Mononuclear cell (primary cell): ENCODE results near the gene FIG4. TPM values are rescaled to one million over a fixed set of nuclear protein-coding genes. Genes with fewer than 3 reads are reported as not detected.
"Not testable (repeated sequence)": the region's sequence is repeated elsewhere in the genome, so short reads cannot be mapped to it uniquely, and the experiment has no call there.

Experiments used
- H3K27me3 ChIP-seq: 2 replicates; pipeline ENCODE4 v1.6.0; 2011; ENCODE audit warnings: low read length, control low read depth; ENCODE audit not compliant: insufficient read depth
- H3K4me1 ChIP-seq: 2 replicates; pipeline ENCODE4 v1.5.1; 2011; ENCODE audit warnings: mild to moderate bottlenecking, low read length, control low read depth; ENCODE audit not compliant: insufficient read depth
- H3K4me3 ChIP-seq: 2 replicates; pipeline ENCODE4 v1.5.1; 2011; ENCODE audit warnings: mild to moderate bottlenecking, low read length, moderate library complexity
- H3K9me3 ChIP-seq: 2 replicates; pipeline ENCODE4 v1.5.1; 2011; ENCODE audit warnings: low read depth, mild to moderate bottlenecking, control low read depth, low read length
- total RNA-seq: library from RNA; depleted of rRNA; stranded (reverse); fragments of >200 nt; gene quantifications from one replicate; pipeline ENCODE4 v1.2.3, GENCODE V29; 2012

Gene FIG4
- total RNA-seq, 1 donor = 9.3 TPM

- Histone ChIP-seq H3K9me3 (no peaks in the 10 kb centered on the region), H3K4me1 (no peaks in the 10 kb centered on the region), H3K27me3 (peaks cover 11% of the 10 kb centered on the region), H3K4me3 (no peak overlapping the region)
These were observed 173.0 kb downstream of the FIG4 start for GRCh38 chr6:109864050-109864449.

DNA sequence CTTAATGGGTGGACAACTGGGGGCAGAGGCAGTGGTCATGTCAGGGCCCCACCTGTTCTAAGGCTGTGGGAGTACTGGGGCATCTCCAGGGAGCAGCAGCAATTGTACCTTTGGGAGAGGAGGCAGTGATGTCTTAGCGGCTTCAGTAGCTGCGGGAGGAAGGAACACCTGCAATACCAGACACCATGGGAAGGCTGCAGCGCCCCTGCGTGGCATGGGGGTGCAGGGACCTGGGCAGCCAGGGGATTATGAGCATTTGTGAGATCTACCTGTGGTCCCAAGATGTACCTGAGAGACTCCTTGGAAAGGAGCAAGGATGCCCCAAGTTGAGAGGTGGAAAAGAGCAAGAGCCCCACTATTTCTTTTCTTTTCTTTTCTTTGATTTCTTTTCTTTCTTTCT is 174.9 kb downstream of the FIG4 start:
- peaks cover 11% of the 10 kb centered on the region for H3K27me3 ChIP-seq
- no peaks in the 10 kb centered on the region for H3K9me3 ChIP-seq
- H3K4me1 ChIP-seq = no peaks in the 10 kb centered on the region
- no peak overlapping the region for H3K4me3 ChIP-seq

- no peak overlapping the region for H3K4me3 ChIP-seq
- H3K4me1 ChIP-seq = no peaks in the 10 kb centered on the region
- no peaks in the 10 kb centered on the region for H3K9me3 ChIP-seq
- H3K27me3 ChIP-seq = peaks cover 11% of the 10 kb centered on the region
These were observed 176.2 kb downstream of the FIG4 start for GRCh38 chr6:109867009-109867969.

GRCh38 chr6:109867970-109868358 is 176.9 kb downstream of the FIG4 start:
- H3K4me1 ChIP-seq = peaks cover 5% of the 10 kb centered on the region
- peaks cover 11% of the 10 kb centered on the region for H3K27me3 ChIP-seq
- no peak overlapping the region for H3K4me3 ChIP-seq
- H3K9me3 ChIP-seq = no peaks in the 10 kb centered on the region

DNA sequence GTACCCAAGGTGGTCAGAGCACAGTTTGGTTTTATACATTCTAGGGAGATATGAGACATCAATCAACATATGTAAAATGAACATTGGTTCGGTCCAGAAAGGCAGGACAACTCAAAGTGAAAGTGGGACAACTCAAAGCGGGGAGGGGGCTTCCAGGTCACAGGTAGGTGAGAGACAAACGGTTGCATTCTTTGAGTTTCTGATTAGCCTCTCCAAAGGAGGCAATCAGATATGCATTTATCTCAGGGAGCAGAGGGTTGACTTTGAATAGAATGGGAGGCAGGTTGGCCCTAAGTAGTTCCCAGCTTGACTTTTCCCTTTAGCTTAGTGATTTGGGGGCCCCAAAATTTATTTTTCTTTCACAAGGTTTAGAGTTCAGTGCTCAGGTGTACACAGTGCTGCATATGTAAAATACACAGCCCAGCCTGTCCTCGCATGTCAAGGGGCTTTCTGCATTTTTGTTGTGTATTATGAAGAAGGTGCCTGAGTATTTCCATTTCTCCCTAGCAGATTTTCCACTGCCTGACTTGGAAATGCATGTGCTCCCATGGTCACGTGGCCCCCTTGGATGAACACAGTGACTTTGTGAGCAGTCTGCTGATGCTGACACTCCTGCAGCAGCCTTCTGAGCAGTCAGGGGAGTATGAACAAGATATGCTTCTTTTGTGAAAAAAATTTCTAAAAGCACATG is 178.4 kb downstream of the FIG4 start:
- peaks cover 11% of the 10 kb centered on the region for H3K27me3 ChIP-seq
- not testable (repeated sequence) for H3K9me3 ChIP-seq, H3K4me1 ChIP-seq, H3K4me3 ChIP-seq

GRCh38 chr6:109870089-109870410 is 179.0 kb downstream of the FIG4 start:
- H3K4me3 ChIP-seq = no peak overlapping the region
- H3K27me3 ChIP-seq = peaks cover 11% of the 10 kb centered on the region
- no peaks in the 10 kb centered on the region for H3K9me3 ChIP-seq
- peaks cover 9% of the 10 kb centered on the region for H3K4me1 ChIP-seq

DNA sequence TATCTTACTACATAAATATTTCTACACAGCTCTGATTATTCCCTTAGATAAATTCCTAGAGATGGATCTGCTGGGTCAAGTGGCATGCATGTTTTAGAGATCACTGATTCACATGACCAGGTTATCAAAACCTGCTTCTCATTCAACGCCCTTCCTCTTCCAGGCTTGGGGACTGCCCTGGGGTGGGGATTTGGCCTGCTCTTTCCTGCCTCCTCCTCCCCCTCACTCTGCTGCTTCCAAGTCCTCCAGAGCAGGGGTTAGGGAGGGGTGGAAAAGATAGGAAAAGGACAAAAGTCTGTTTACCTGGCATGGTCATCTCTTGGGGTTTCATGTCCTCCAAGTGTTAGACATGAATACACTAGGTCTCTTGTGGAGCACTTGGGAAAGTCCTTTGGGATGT is 181.5 kb downstream of the FIG4 start:
- Histone ChIP-seq H3K4me3 (no peak overlapping the region), H3K27me3 (peaks cover 4% of the 10 kb centered on the region)

GRCh38 chr6:109872968-109873545 is 182.0 kb downstream of the FIG4 start:
- Histone ChIP-seq H3K9me3 (no peaks in the 10 kb centered on the region), H3K27me3 (no peaks in the 10 kb centered on the region), H3K4me1 (peaks cover 9% of the 10 kb centered on the region), H3K4me3 (no peak overlapping the region)

More for the DNA sequence above, 181.5 kb downstream of the FIG4 start:
- Histone ChIP-seq H3K9me3 (no peaks in the 10 kb centered on the region), H3K4me1 (peaks cover 9% of the 10 kb centered on the region)

DNA sequence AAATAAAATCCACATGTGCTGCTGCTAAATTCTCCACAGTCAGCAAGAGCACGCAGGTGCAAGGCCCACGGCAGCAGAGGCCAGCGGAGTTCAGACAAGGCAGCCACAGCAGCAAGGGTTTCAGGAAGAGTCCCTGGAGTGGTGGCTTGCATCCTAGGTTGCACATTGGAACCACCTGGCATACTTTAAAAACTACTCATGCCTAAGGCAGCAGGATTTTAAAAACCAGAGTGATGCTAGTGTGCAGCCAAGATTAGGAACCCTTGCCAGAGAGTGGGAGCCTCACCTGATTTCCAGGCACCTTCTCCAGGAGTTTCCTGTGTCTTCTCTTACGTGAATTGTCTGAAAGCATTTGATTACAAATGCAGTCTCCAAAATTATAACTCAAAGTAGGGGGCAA is 183.0 kb downstream of the FIG4 start:
- Histone ChIP-seq H3K9me3 (no peaks in the 10 kb centered on the region), H3K4me3 (no peak overlapping the region), H3K27me3 (no peaks in the 10 kb centered on the region), H3K4me1 (peaks cover 9% of the 10 kb centered on the region)

- Histone ChIP-seq H3K27me3 (no peaks in the 10 kb centered on the region), H3K4me1 (peaks cover 9% of the 10 kb centered on the region), H3K9me3 (no peaks in the 10 kb centered on the region), H3K4me3 (no peak overlapping the region)
These were observed 183.5 kb downstream of the FIG4 start for GRCh38 chr6:109874621-109875020.

Other genes starting within 250 kb of the FIG4 start
- gene MICAL1, start 235.5 kb upstream of the FIG4 start, total RNA-seq = 44.4 TPM
- 13.4 TPM for gene ZBTB24, start 208.1 kb upstream of the FIG4 start, total RNA-seq
- 8.8 TPM for gene AK9, start 94 bp upstream of the FIG4 start, total RNA-seq